HepG2 (cell line): Measurements from ENCODE around the gene EIF4G3.

Experiments
- ISL2 ChIP-seq: sonication (generic); formaldehyde crosslinking; IDR thresholded peaks from 2 replicates; pipeline ENCODE4 v1.5.0; 2020; ENCODE audit warnings: missing genetic modification reagents
- SIX4 ChIP-seq: sonication (generic); formaldehyde crosslinking; IDR thresholded peaks from 2 replicates; pipeline ENCODE4 v1.4.0; 2020; ENCODE audit warnings: missing genetic modification reagents
- ZNF230 ChIP-seq: sonication (generic); formaldehyde crosslinking; IDR thresholded peaks from 2 replicates; pipeline ENCODE4 v1.4.0; 2020; ENCODE audit warnings: mild to moderate bottlenecking, missing genetic modification reagents
- ZNF274 ChIP-seq: sonication (generic); formaldehyde crosslinking; IDR thresholded peaks from 2 replicates; pipeline ENCODE4 v1.5.1; 2020; ENCODE audit warnings: mild to moderate bottlenecking, missing genetic modification reagents

DNA sequence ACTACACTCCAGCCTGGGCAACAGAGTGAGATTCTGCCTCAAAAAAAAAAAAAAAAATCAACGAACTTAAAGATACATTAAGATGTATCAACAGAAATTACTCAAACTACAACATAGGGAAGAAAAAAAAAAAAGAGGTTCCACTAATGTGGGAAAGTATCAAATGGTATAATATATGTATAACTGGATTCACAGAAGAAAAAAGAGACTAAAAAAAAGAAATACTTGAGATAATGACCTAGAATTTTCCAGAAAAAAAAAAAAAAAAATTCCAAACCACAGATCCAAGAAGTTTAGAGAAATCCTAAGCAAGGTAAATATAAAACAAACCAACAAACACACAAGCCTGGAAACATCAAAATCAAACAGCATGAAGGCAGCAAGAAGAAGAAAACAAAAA lies 45.5 kb downstream of the EIF4G3 start:
- TF ChIP-seq ISL2 (CRISPR knock-in tag) (no peak), ZNF274 (CRISPR knock-in tag) (no peak), ZNF230 (no peak), SIX4 (CRISPR knock-in tag) (no peak)
